T follicular helper cell (primary cell): ENCODE results near the gene RELA.

ENCODE experiments used
- DNase-seq: peaks from one replicate; pipeline ENCODE4 v3.0.0-alpha.2; 2020; ENCODE audit warnings: low read depth

The RELA gene

DNA sequence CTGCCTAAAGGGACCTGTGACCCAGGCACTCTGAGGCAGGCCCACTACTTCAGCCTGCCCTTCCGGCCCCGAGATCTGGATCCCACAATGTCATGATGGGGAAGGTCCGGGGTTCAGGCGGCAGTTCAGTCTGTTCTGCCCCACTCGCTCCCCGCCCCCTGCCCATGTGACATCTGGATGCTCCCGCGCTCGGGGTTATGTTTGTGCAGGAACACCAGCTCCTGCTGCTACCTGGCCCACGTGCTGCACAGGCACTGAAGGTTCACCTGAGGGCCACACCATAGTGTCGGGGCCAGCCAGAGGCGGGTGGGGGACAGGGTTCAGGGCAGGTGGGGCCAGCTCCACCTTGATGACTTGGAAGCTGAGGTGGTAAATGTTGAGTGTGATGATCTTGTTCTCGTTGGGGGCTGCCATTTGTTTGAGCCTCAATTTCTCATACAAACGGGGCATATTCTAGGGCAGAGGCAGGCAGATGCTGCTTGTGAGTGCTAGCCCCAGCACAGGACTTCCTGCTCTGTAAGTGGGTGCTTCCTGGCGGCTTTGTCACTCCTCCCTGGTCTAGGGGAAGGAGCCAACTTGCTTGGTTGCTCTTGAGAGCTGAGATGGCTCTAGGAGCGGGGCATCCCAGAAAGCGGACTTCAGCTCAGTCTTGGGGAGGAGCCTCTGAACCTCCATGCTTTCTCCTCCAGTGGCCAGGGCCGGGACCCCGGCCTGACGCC lies 29.2 kb downstream of the RELA start:
- DNase-seq = no peak

GRCh38 chr11:65630215-65630614 lies 32.5 kb downstream of the RELA start:
- DNase-seq = no peak

DNA sequence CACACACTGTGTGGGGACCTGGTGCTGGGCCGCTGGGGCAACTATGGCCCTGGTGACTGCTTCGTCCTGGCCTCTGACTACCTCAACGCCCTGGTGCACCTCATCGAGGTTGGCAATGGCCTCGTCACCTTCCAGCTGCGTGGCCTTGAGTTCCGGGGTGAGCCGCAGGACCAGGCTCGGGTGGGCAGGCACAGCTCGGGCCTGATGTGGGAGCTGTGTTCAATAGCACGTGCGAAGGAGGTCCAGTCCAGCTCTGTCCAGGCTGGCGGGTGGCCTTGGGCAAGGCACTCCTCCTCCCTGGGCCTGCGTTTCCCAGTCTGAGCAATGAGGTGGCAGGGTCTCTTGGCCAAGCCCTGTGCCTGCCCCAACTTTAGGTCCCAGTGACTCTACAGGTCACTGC lies 33.1 kb downstream of the RELA start:
- no peak for DNase-seq

DNA sequence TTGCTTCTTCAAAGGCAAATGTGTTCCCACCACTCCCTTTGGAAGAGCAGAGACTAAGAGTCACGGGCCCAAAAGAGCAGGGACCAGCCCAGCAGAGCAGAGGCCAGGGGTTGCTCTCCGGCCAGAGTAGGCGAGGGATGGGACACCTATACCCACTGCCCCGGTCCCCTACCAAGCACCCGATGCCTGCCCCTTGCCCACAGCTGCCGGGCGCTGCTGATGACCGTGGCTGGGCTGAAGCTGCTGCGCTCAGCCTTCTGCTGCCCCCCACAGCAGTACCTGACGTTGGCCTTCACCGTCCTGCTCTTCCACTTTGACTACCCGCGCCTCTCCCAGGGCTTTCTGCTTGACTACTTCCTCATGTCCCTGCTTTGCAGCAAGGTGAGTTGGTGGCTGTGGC lies 35.5 kb downstream of the RELA start:
- DNase-seq = no peak

GRCh38 chr11:65625628-65626342 lies 36.9 kb downstream of the RELA start:
- DNase-seq = peak; percentile 36

GRCh38 chr11:65624931-65625627 lies 37.6 kb downstream of the RELA start:
- DNase-seq = no peak

DNA sequence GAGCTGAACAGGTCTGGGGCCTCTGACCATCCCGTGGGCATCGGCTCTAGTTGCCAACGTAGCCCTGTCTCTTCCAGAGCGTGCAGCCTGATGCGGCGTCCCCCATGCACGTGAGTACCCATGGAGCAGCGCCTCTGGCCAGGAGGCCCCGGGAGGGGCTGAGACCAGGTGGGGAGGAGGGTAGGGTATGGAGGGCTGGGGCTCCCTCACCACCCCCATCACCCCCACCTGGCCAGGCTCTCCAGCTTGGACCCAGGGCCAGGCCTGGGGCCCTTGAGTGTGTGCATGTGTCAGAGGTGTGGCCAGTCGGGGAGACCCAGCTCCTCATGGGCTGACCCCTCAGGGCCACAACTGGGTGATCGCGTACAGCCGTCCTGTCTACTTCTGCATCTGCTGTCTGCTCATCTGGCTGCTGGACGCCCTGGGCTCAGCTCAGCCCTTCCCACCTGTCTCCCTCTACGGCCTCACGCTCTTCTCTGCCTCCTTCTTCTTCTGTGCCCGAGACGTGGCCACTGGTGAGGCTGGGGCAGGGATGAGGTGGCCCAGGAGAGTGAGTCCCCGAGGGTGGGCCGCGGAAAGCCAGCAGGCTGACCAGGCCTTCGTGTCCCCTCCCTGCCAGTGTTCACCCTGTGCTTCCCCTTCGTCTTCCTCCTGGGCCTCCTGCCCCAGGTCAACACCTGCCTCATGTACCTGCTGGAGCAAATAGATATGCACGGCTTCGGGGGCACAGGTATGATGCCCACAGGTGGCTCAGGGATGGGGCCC lies 38.7 kb downstream of the RELA start:
- DNase-seq = no peak

GRCh38 chr11:65623177-65623576 lies 39.5 kb downstream of the RELA start:
- DNase-seq = no peak

DNA sequence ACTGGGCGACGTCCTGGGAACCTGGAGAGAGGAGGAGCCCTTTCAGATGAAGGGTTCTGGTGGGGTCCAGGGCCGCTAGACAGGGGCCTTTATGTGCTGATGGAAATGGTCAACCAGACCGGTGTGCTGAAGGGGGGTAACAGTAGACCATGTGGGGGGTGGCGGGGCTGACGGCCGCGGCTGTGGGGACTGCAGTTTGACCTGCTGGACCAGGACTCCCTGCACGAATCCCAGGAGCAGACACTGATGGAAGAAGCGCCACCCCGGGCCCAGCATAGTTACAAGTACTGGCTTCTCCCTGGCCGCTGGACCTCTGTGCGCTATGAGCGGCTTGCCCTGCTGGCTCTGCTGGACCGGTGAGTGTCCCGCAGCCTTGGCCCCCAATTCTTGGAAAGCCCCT lies 40.7 kb downstream of the RELA start:
- no peak for DNase-seq

DNA sequence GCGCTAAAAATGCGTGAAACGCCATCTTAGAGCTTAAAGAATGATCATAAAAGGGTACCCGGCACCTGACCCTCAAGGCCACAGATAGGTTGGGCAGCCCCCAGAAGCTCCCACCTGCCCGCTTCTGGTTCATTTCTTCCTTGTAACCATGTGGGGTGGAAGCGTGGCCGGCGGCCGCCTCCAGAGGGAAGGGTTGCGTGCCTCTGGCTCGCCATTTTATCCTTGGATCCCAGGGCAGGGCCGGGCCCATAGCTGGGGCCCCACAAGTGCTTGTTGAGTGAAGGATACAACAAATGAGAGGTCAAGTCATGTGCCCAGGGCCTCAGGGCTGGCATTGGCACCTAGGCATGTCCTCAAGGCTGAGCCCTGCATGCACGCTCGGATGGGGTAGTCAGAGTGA lies 41.3 kb downstream of the RELA start:
- DNase-seq = no peak

- no peak for DNase-seq
Observed at GRCh38 chr11:65620666-65621065, 42.0 kb downstream of the RELA start.

GRCh38 chr11:65619281-65619928 lies 43.3 kb downstream of the RELA start:
- DNase-seq = no peak

GRCh38 chr11:65618763-65619162 lies 44.0 kb downstream of the RELA start:
- DNase-seq = no peak

DNA sequence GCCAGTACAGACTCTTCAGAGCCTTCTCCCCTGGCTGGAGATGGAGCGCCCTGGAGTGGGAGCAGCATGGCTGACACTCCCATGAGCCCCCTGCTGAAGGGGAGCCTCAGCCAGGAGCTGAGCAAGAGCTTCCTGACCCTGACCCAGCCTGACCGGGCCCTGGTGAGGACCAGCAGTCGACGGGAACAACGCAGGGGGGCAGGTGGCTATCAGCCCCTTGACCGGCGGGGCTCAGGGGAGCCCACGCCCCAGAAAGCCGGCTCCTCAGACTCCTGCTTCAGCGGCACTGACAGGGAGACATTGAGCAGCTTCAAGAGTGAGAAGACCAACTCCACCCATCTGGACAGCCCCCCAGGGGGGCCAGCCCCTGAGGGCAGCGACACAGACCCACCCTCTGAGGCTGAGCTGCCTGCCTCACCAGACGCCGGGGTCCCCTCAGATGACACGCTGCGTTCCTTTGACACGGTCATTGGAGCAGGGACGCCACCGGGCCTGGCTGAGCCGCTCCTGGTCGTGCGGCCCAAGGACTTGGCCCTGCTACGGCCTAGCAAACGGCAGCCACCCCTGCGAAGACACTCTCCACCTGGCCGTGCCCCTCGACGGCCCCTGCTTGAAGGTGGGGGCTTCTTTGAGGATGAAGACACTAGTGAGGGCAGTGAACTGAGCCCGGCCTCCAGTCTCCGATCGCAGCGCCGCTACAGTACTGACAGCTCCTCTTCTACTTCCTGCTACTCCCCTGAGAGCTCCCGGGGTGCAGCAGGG lies 44.5 kb downstream of the RELA start:
- no peak for DNase-seq

DNA sequence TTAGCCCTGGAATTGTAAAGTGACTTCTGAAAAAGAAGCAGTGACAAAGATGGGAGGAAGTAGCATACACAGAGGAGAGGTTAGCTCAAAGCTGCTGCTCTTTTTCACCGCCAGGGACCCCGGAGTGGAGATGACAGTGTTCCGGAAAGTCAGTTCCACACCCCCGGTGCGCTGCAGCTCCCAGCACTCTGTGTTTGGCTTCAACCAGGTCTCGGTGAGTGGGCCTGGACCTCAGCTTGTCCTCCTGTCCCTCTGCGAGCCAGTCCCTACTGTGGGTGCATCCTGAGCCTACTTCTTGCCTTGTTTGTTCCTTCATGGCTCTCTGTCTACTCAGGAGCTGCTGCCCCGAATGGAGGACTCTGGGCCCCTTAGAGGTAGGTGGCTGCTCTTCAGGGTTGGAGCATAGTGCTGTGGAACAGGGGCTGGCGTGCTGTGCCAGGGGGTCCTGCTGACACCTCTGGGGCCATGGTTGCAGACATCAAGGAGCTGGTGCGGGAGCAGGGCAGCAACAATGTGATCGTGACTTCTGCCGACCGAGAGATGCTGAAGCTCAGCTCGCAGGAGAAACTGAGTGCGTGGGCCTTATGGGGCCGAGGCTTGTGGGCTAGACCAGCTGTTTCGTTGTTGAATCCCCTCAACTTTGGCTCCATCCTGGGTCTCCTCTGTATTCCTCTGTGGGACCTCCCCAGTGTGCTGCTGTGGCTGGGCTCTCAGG lies 45.4 kb downstream of the RELA start:
- DNase-seq = no peak

GRCh38 chr11:65616575-65617001 lies 46.1 kb downstream of the RELA start:
- no peak for DNase-seq

GRCh38 chr11:65615950-65616574 lies 46.7 kb downstream of the RELA start:
- no peak for DNase-seq

DNA sequence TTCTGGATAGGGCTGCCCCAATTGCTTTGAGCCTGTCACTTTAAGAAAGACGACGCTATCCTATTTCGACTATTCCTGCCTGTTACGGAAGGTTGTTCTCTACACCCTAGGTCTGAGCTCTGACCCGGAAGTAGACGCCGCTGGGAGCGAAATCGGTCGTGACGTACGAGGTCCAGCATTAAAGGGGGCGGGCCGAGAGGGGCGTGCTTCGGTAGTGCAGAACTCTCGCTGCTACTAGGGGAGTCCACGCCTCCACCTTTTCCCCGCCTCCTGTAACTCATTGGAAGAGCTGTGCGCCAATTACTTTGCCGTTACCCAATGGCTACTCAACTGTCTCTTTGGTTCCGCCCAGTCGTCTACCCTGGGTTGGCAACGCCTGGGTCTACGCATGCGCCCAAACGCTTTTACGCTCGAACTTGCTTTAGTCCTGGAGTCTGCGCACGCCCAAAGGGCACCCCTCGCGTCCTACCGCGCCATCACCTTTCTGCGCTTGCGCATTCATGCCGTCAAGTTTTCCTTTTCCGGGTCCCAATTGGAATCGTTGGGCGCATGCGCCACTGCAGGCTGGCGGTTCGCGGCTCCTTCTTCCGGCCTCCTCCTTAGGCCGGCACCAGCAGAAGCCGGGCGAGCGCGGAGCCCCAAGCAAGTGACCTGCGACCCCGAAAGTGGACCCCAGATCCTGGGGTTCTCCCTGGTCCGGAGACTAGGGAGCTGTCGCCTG lies 47.3 kb downstream of the RELA start, which contains the start of gene PCNX3:
PCNX3 (plus strand) TSS at position 548 of the 721 bp plus-strand sequence. CDS start 536 bp downstream, outside the sequence.
- peak; percentile 100 for DNase-seq
